ELR (cell line): Measurements from ENCODE around the gene NPL.

Source experiments
- DNase-seq: peaks from one replicate; pipeline ENCODE4 v3.0.0-alpha.2; 2015; ENCODE audit warnings: low read depth

Gene NPL

GRCh38 chr1:182789138-182790076 lies at the start of gene NPL:
Gene NPL, plus strand, starts transcription at chr1:182789773. Its CDS starts 4,599 bp downstream, at chr1:182794372.
- DNase-seq: peak; percentile 67

GRCh38 chr1:182740120-182740519 lies 49.5 kb upstream of the NPL start:
- no peak for DNase-seq

- no peak for DNase-seq
These were observed 46.8 kb upstream of the NPL start for GRCh38 chr1:182742780-182743179.

GRCh38 chr1:182752077-182752988 lies 37.2 kb upstream of the NPL start:
- DNase-seq: no peak

- DNase-seq: no peak
These were observed 35.5 kb upstream of the NPL start for GRCh38 chr1:182754087-182754486.

- DNase-seq: no peak
These were observed 34.8 kb upstream of the NPL start for GRCh38 chr1:182754543-182755314.

- no peak for DNase-seq
These were observed 33.9 kb upstream of the NPL start for GRCh38 chr1:182755632-182756031.

- DNase-seq: no peak
These were observed 33.1 kb upstream of the NPL start for GRCh38 chr1:182756423-182756822.

- DNase-seq: no peak
These were observed 27.9 kb upstream of the NPL start for GRCh38 chr1:182761396-182762395.

GRCh38 chr1:182762536-182762935 lies 27.0 kb upstream of the NPL start:
- DNase-seq: no peak

GRCh38 chr1:182764029-182764727 lies 25.4 kb upstream of the NPL start:
- no peak for DNase-seq

GRCh38 chr1:182765391-182765790 lies 24.2 kb upstream of the NPL start:
- no peak for DNase-seq

GRCh38 chr1:182766050-182766449 lies 23.5 kb upstream of the NPL start:
- no peak for DNase-seq

- DNase-seq: no peak
These were observed 22.5 kb upstream of the NPL start for GRCh38 chr1:182766881-182767645.

- DNase-seq: no peak
These were observed 20.6 kb upstream of the NPL start for GRCh38 chr1:182768963-182769362.

GRCh38 chr1:182770232-182770631 lies 19.3 kb upstream of the NPL start:
- no peak for DNase-seq

- no peak for DNase-seq
These were observed 18.2 kb upstream of the NPL start for GRCh38 chr1:182771187-182771984.

- no peak for DNase-seq
These were observed 12.2 kb upstream of the NPL start for GRCh38 chr1:182777386-182777785.
